ENCODE results near the gene CPNE5. TPM values are rescaled to one million over a fixed set of nuclear protein-coding genes. Genes with fewer than 3 reads are reported as not detected.

Gene CPNE5
- polyA plus RNA-seq, 2 of the 4 experiments (the other 2 are of a cell fraction) = 0.03 to 0.13 TPM

GRCh38 chr6:36760685-36761435 lies 78.4 kb downstream of the CPNE5 start (continued):
- TF ChIP-seq PBX3 (IDR thresholded peaks at IDR 0.05) = no peak
- no peak for TF ChIP-seq CBX8 (IDR thresholded peaks at IDR 0.05)
- TF ChIP-seq, protein P1, sequence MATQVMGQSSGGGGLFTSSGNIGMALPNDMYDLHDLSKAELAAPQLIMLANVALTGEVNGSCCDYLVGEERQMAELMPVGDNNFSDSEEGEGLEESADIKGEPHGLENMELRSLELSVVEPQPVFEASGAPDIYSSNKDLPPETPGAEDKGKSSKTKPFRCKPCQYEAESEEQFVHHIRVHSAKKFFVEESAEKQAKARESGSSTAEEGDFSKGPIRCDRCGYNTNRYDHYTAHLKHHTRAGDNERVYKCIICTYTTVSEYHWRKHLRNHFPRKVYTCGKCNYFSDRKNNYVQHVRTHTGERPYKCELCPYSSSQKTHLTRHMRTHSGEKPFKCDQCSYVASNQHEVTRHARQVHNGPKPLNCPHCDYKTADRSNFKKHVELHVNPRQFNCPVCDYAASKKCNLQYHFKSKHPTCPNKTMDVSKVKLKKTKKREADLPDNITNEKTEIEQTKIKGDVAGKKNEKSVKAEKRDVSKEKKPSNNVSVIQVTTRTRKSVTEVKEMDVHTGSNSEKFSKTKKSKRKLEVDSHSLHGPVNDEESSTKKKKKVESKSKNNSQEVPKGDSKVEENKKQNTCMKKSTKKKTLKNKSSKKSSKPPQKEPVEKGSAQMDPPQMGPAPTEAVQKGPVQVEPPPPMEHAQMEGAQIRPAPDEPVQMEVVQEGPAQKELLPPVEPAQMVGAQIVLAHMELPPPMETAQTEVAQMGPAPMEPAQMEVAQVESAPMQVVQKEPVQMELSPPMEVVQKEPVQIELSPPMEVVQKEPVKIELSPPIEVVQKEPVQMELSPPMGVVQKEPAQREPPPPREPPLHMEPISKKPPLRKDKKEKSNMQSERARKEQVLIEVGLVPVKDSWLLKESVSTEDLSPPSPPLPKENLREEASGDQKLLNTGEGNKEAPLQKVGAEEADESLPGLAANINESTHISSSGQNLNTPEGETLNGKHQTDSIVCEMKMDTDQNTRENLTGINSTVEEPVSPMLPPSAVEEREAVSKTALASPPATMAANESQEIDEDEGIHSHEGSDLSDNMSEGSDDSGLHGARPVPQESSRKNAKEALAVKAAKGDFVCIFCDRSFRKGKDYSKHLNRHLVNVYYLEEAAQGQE (IDR thresholded peaks at IDR 0.05) = no peak
- TF ChIP-seq E2F6 (IDR thresholded peaks at IDR 0.05; ENCODE audit: borderline replicate concordance, low read depth) = no peak
- TF ChIP-seq EHMT2 (IDR thresholded peaks at IDR 0.05; ENCODE audit: low read depth) = no peak
- no peak for TF ChIP-seq GATA3 (IDR thresholded peaks at IDR 0.05; ENCODE audit: borderline replicate concordance)
- no peak for TF ChIP-seq TP53 (CRISPR knock-in tag; IDR thresholded peaks at IDR 0.05)
- no peak for TF ChIP-seq MAZ (IDR thresholded peaks at IDR 0.05; ENCODE audit: borderline replicate concordance, low read depth, low read length)

GRCh38 chr6:36759148-36759759 lies 80.0 kb downstream of the CPNE5 start:
- H3K4me3 ChIP-seq = no peak overlapping the region
- WGBS (ENCODE audit: missing lambda C conversion rate) = 0% methylated on average over 5 of the region's 8 CpGs
- H3K4me2 ChIP-seq = peak overlapping the region; percentile 20; the same call in 2 of the 3 replicates
- TF ChIP-seq FOXS1 (CRISPR knock-in tag; IDR thresholded peaks at IDR 0.05) = no peak
- no peak for TF ChIP-seq E2F6 (IDR thresholded peaks at IDR 0.05; ENCODE audit: borderline replicate concordance, low read depth)
- no peak for TF ChIP-seq ZNF302 (CRISPR knock-in tag; IDR thresholded peaks at IDR 0.05)
- TF ChIP-seq NFE2L2 (conservative IDR thresholded peaks at IDR 0.05; ENCODE audit: low read length) = no peak
- TF ChIP-seq SMC3 (IDR thresholded peaks at IDR 0.05) = peak; percentile 72; the same call in 2 of the 3 replicates
- no peak for TF ChIP-seq CHD2 (IDR thresholded peaks at IDR 0.05; ENCODE audit: low read length, partially characterized antibody)
- TF ChIP-seq RAD21 (conservative IDR thresholded peaks at IDR 0.05 in 1 of 2, IDR thresholded peaks at IDR 0.05 in 1 of 2) = peak; percentile 86 to 88
- TF ChIP-seq, protein P2, sequence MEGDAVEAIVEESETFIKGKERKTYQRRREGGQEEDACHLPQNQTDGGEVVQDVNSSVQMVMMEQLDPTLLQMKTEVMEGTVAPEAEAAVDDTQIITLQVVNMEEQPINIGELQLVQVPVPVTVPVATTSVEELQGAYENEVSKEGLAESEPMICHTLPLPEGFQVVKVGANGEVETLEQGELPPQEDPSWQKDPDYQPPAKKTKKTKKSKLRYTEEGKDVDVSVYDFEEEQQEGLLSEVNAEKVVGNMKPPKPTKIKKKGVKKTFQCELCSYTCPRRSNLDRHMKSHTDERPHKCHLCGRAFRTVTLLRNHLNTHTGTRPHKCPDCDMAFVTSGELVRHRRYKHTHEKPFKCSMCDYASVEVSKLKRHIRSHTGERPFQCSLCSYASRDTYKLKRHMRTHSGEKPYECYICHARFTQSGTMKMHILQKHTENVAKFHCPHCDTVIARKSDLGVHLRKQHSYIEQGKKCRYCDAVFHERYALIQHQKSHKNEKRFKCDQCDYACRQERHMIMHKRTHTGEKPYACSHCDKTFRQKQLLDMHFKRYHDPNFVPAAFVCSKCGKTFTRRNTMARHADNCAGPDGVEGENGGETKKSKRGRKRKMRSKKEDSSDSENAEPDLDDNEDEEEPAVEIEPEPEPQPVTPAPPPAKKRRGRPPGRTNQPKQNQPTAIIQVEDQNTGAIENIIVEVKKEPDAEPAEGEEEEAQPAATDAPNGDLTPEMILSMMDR (IDR thresholded peaks at IDR 0.05) = peak; percentile 88
- TF ChIP-seq POLR2A (IDR thresholded peaks at IDR 0.05; ENCODE audit: low read length) = no peak
- ChIA-PET CTCF (interaction anchor here (0.5 to 5.3 kb wide), 71 partner anchors 9 to 782 kb away, joined by 3 to 50 read pairs (median 4); no protein-coding TSS in a partner anchor), POLR2A (interaction anchor here (0.9 to 1.0 kb wide), 2 partner anchors 144 to 330 kb away, joined by 3 read pairs; no protein-coding TSS in a partner anchor)
- peak overlapping the region in 1 of 2 experiments; percentile 59; a peak in 2 of 6 replicates for H3K27ac ChIP-seq
- DNase-seq (ENCODE audit: low read depth in 1 of 2, low spot score in 1 of 2) (peak; percentile 69 to 82), FAIRE-seq (no peak), ATAC-seq (peak; percentile 87 to 98)
- peaks cover 9% of the 10 kb centered on the region; the same call in 1 of the 3 replicates for H3K4me1 ChIP-seq
- no peaks in the 10 kb centered on the region for H3K9me3 ChIP-seq
